ENCODE data around the gene BTNL8. TPM values are rescaled to one million over a fixed set of nuclear protein-coding genes. Genes with fewer than 3 reads are reported as not detected.

Gene BTNL8
- total and polyA plus RNA-seq, 4 donors: 0.29 to 2.0 (median 0.30) TPM; not detected in 1

DNA sequence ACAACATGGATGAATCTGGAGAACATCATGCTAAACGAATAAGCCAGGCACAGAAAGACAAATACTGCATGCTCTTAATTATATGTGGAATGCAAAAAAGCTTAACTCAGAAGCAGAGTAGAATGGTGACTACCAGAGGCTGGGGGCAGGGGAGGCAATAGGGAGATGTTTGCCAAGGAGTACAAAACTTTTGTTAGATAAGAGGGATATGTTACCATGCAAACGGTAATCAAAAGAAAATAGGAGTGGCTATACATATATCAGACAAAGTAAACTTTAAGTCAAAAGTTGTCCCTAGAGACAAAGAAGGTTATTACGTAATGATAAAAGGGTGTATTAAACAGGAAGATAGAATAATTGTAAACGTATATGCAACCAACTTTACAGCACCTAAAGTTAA, 71.9 kb downstream of the BTNL8 start:
- intact Hi-C loops (cut with DNase I): no loop called here
- no peaks in the 10 kb centered on the region for H3K27me3 ChIP-seq (ENCODE audit: control insufficient read depth in 1 of 2, insufficient read depth in 2 of 2, low read length in 1 of 2)
- no peak overlapping the region for H3K27ac ChIP-seq (ENCODE audit: low read depth in 1 of 2, low read length in 2 of 2)
- no peak for ATAC-seq (ENCODE audit: low FRiP score)
- H3K4me3 ChIP-seq (ENCODE audit: low read length in 2 of 2): no peak overlapping the region
- H3K9me3 ChIP-seq (ENCODE audit: control insufficient read depth, low read length): no peaks in the 10 kb centered on the region
- DNase-seq: no peak
- 57 to 68% methylated on average over 4 of the region's 4 CpGs for WGBS, 2 donors
- H3K4me1 ChIP-seq (ENCODE audit: control insufficient read depth in 1 of 2, insufficient read depth in 2 of 2, low read length in 2 of 2): no peaks in the 10 kb centered on the region
- H3K36me3 ChIP-seq (ENCODE audit: control insufficient read depth in 1 of 2, insufficient read depth in 2 of 2, low read length in 1 of 2): no peaks in the 10 kb centered on the region

- no peaks in the 10 kb centered on the region for H3K36me3 ChIP-seq (ENCODE audit: control insufficient read depth in 1 of 2, insufficient read depth in 2 of 2, low read length in 1 of 2)
- H3K4me1 ChIP-seq (ENCODE audit: control insufficient read depth in 1 of 2, insufficient read depth in 2 of 2, low read length in 2 of 2): no peaks in the 10 kb centered on the region
- no peaks in the 10 kb centered on the region for H3K9me3 ChIP-seq (ENCODE audit: control insufficient read depth, low read length)
- no peak for DNase-seq
- H3K27ac ChIP-seq (ENCODE audit: low read depth in 1 of 2, low read length in 2 of 2): no peak overlapping the region
- WGBS, 2 donors: 72 to 74% methylated on average over 2 of the region's 2 CpGs
- H3K4me3 ChIP-seq (ENCODE audit: low read length in 2 of 2): no peak overlapping the region
- no peaks in the 10 kb centered on the region for H3K27me3 ChIP-seq (ENCODE audit: control insufficient read depth in 1 of 2, insufficient read depth in 2 of 2, low read length in 1 of 2)
- no peak for ATAC-seq (ENCODE audit: low FRiP score)
- intact Hi-C loops (cut with DNase I): no loop called here
Observed at GRCh38 chr5:180974612-180975315, 75.8 kb downstream of the BTNL8 start.

- 55 to 59% methylated on average over 2 of the region's 2 CpGs for WGBS, 2 donors
- no peaks in the 10 kb centered on the region for H3K9me3 ChIP-seq (ENCODE audit: control insufficient read depth, low read length)
- no peaks in the 10 kb centered on the region for H3K27me3 ChIP-seq (ENCODE audit: control insufficient read depth in 1 of 2, insufficient read depth in 2 of 2, low read length in 1 of 2)
- DNase-seq (no peak), ATAC-seq (ENCODE audit: low FRiP score) (no peak)
- no peaks in the 10 kb centered on the region for H3K4me1 ChIP-seq (ENCODE audit: control insufficient read depth in 1 of 2, insufficient read depth in 2 of 2, low read length in 2 of 2)
- H3K4me3 ChIP-seq (ENCODE audit: low read length in 2 of 2): no peak overlapping the region
- H3K36me3 ChIP-seq (ENCODE audit: control insufficient read depth in 1 of 2, insufficient read depth in 2 of 2, low read length in 1 of 2): no peaks in the 10 kb centered on the region
- intact Hi-C loops (cut with DNase I): no loop called here
- H3K27ac ChIP-seq (ENCODE audit: low read depth in 1 of 2, low read length in 2 of 2): no peak overlapping the region
Observed at GRCh38 chr5:180975338-180975737, 76.4 kb downstream of the BTNL8 start.

- no peaks in the 10 kb centered on the region for H3K9me3 ChIP-seq (ENCODE audit: control insufficient read depth, low read length)
- H3K27me3 ChIP-seq (ENCODE audit: control insufficient read depth in 1 of 2, insufficient read depth in 2 of 2, low read length in 1 of 2): no peaks in the 10 kb centered on the region
- 67 to 73% methylated on average over 6 of the region's 6 CpGs for WGBS, 2 donors
- no peak overlapping the region for H3K27ac ChIP-seq (ENCODE audit: low read depth in 1 of 2, low read length in 2 of 2)
- H3K36me3 ChIP-seq (ENCODE audit: control insufficient read depth in 1 of 2, insufficient read depth in 2 of 2, low read length in 1 of 2): no peaks in the 10 kb centered on the region
- DNase-seq (no peak), ATAC-seq (ENCODE audit: low FRiP score) (no peak)
- no peaks in the 10 kb centered on the region for H3K4me1 ChIP-seq (ENCODE audit: control insufficient read depth in 1 of 2, insufficient read depth in 2 of 2, low read length in 2 of 2)
- no peak overlapping the region for H3K4me3 ChIP-seq (ENCODE audit: low read length in 2 of 2)
- intact Hi-C loops (cut with DNase I): no loop called here
Observed at GRCh38 chr5:180976518-180976917, 77.6 kb downstream of the BTNL8 start.

- intact Hi-C loops (cut with DNase I): no loop called here
- DNase-seq (no peak), ATAC-seq (ENCODE audit: low FRiP score) (no peak)
- no peaks in the 10 kb centered on the region for H3K36me3 ChIP-seq (ENCODE audit: control insufficient read depth in 1 of 2, insufficient read depth in 2 of 2, low read length in 1 of 2)
- no peaks in the 10 kb centered on the region for H3K27me3 ChIP-seq (ENCODE audit: control insufficient read depth in 1 of 2, insufficient read depth in 2 of 2, low read length in 1 of 2)
- no peak overlapping the region for H3K27ac ChIP-seq (ENCODE audit: low read depth in 1 of 2, low read length in 2 of 2)
- H3K9me3 ChIP-seq (ENCODE audit: control insufficient read depth, low read length): no peaks in the 10 kb centered on the region
- WGBS, 2 donors: 27 to 40% methylated on average over 1 of the region's 1 CpG
- no peaks in the 10 kb centered on the region for H3K4me1 ChIP-seq (ENCODE audit: control insufficient read depth in 1 of 2, insufficient read depth in 2 of 2, low read length in 2 of 2)
- H3K4me3 ChIP-seq (ENCODE audit: low read length in 2 of 2): no peak overlapping the region
Observed at GRCh38 chr5:180977852-180978251, 78.9 kb downstream of the BTNL8 start.

DNA sequence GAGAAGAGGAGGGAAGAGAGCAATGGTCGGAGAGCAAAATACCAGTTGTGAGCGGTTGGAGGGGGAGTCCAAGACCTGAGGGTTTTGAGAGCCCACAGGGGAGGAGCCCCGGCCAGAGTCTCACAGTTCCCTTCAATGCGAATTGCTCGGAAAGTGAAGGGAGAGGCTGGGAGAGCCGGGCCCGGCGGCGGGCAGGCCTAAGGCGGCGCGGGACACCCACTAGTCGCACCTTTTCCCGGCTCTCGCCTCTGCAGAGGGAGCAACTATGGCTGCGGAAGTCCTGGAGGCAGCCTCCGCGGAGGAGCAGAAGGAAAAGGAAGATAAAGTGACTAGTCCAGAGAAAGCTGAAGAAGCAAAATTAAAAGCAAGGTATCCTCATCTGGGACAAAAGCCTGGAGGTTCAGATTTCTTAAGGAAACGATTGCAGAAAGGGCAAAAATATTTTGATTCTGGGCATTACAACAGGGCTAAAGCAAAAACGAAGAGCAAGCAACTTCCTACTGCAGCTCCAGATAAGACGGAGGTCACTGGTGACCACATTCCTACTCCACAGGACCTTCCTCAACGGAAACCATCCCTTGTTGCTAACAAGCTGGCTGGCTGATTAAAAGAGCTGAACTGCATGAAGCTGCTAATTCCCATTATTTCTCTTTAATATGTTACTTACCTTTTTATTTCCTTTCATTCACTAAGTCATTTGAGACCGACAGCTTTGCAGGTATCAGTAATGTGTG, 83.2 kb downstream of the BTNL8 start:
- ATAC-seq (ENCODE audit: low FRiP score): no peak
- 61 to 62% methylated on average over 15 to 23 of the region's 23 CpGs for WGBS, 2 donors
- H3K27ac ChIP-seq (ENCODE audit: low read depth in 1 of 2, low read length in 2 of 2): no peak overlapping the region
- H3K4me3 ChIP-seq (ENCODE audit: low read length in 2 of 2): no peak overlapping the region
- no peak for DNase-seq
- H3K27me3 ChIP-seq (ENCODE audit: control insufficient read depth in 1 of 2, insufficient read depth in 2 of 2, low read length in 1 of 2): no peaks in the 10 kb centered on the region
- no peaks in the 10 kb centered on the region for H3K9me3 ChIP-seq (ENCODE audit: control insufficient read depth, low read length)
- no peaks in the 10 kb centered on the region for H3K4me1 ChIP-seq (ENCODE audit: control insufficient read depth in 1 of 2, insufficient read depth in 2 of 2, low read length in 2 of 2)
- no peaks in the 10 kb centered on the region for H3K36me3 ChIP-seq (ENCODE audit: control insufficient read depth in 1 of 2, insufficient read depth in 2 of 2, low read length in 1 of 2)
- intact Hi-C loops (cut with DNase I): no loop called here

GRCh38 chr5:180988016-180988415, 89.1 kb downstream of the BTNL8 start:
- H3K27me3 ChIP-seq (ENCODE audit: control insufficient read depth in 1 of 2, insufficient read depth in 2 of 2, low read length in 1 of 2): no peaks in the 10 kb centered on the region
- no peaks in the 10 kb centered on the region for H3K36me3 ChIP-seq (ENCODE audit: control insufficient read depth in 1 of 2, insufficient read depth in 2 of 2, low read length in 1 of 2)
- H3K27ac ChIP-seq (ENCODE audit: low read depth in 1 of 2, low read length in 2 of 2): no peak overlapping the region
- 73 to 78% methylated on average over 2 of the region's 2 CpGs for WGBS, 2 donors
- no peak overlapping the region for H3K4me3 ChIP-seq (ENCODE audit: low read length in 2 of 2)
- H3K4me1 ChIP-seq (ENCODE audit: control insufficient read depth in 1 of 2, insufficient read depth in 2 of 2, low read length in 2 of 2): no peaks in the 10 kb centered on the region
- H3K9me3 ChIP-seq (ENCODE audit: control insufficient read depth, low read length): no peaks in the 10 kb centered on the region
- intact Hi-C loops (cut with DNase I): no loop called here
- ATAC-seq (ENCODE audit: low FRiP score) (no peak), DNase-seq (no peak)

GRCh38 chr5:180988592-180988991, 89.6 kb downstream of the BTNL8 start, which contains the start of gene BTNL3:
Gene BTNL3, plus strand, starts transcription at chr5:180988846. Its CDS starts 183 bp downstream, at chr5:180989029.
- no peak for DNase-seq
- no peak for ATAC-seq (ENCODE audit: low FRiP score)
- no peaks in the 10 kb centered on the region for H3K9me3 ChIP-seq (ENCODE audit: control insufficient read depth, low read length)
- H3K4me1 ChIP-seq (ENCODE audit: control insufficient read depth in 1 of 2, insufficient read depth in 2 of 2, low read length in 2 of 2): no peaks in the 10 kb centered on the region
- intact Hi-C loops (cut with DNase I): no loop called here
- 67 to 72% methylated on average over 5 of the region's 5 CpGs for WGBS, 2 donors
- H3K27me3 ChIP-seq (ENCODE audit: control insufficient read depth in 1 of 2, insufficient read depth in 2 of 2, low read length in 1 of 2): no peaks in the 10 kb centered on the region
- no peak within 1 kb of the TSS for H3K4me3 ChIP-seq (ENCODE audit: low read length in 2 of 2)
- no peaks in the 10 kb centered on the region for H3K36me3 ChIP-seq (ENCODE audit: control insufficient read depth in 1 of 2, insufficient read depth in 2 of 2, low read length in 1 of 2)
- no peak within 1 kb of the TSS for H3K27ac ChIP-seq (ENCODE audit: low read depth in 1 of 2, low read length in 2 of 2)

Data from aorta (tissue), 5 donors.